Measurements from ENCODE around the gene CHN1.

The CHN1 gene

DNA sequence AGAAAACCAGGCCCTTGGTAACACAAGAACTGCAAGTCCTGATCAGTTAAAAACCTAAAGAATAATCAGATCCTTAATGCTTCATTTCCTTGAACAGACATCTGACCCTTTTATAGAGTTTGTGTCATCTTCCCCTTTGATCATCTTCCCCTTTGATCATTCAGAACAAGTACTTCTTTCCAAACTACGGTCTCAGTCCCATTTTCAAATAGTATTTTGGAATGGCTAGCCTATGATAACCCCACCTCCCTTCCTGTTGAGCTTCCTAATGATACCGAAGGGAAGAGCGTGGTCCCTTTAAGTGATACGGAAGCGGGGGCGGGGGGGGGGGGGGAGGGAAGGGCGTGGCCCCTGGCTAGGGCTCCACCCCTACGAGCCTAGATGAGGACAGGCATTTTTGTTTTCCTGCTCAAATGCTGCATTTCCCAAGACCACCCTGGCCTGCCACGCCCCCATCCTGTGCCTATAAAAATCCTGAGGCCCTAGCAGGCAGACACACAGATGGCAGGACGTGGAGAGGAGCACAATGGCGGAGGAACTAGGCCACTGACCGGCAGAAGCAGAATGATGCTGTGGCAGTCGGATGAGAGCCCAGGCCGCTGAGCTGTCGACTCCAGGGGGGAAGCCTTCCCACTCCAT is 216.8 kb downstream of the CHN1 start:
- DNase-seq (ENCODE audit: low read depth) = peak; percentile 61
- TF ChIP-seq, protein P1, sequence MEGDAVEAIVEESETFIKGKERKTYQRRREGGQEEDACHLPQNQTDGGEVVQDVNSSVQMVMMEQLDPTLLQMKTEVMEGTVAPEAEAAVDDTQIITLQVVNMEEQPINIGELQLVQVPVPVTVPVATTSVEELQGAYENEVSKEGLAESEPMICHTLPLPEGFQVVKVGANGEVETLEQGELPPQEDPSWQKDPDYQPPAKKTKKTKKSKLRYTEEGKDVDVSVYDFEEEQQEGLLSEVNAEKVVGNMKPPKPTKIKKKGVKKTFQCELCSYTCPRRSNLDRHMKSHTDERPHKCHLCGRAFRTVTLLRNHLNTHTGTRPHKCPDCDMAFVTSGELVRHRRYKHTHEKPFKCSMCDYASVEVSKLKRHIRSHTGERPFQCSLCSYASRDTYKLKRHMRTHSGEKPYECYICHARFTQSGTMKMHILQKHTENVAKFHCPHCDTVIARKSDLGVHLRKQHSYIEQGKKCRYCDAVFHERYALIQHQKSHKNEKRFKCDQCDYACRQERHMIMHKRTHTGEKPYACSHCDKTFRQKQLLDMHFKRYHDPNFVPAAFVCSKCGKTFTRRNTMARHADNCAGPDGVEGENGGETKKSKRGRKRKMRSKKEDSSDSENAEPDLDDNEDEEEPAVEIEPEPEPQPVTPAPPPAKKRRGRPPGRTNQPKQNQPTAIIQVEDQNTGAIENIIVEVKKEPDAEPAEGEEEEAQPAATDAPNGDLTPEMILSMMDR (conservative IDR thresholded peaks at IDR 0.05; ENCODE audit: low read depth, low read length) = no peak
- H3K4me3 ChIP-seq (ENCODE audit: low read depth, low read length) = no peak overlapping the region

DNA sequence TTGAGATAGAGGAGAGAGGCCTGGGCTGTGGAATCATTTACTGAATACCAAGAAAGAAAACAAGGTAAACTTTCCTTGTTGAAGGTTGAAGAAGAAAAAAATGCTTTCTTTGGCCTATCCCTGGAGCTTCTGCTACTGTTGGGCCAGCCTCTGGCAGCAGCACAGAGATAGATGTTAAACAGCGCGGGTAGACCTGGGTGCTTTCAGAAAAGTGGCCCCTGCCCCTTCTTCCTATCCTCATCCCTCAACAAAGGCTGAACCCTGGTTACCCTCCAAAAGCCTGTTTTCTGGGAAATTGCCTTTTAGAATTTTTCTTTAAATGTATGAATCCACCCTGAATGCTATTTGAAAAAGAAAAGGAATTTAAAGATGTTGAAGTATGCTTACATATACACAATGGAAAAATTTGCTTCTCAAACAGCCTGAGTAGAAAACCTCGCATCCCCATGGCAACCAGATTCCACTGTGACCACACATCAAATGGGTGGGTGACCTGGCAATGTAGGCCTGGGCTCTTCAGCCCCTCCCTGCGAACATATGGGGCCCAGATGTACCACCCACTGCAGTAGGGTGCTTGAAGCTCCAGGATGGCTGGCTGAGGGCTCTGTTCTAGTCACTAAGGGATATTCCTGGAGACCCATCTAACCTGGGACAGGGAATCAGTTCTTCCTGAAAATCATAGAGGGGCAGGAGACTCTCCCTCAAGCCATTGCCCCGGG is 217.5 kb downstream of the CHN1 start:
- no peak overlapping the region for H3K4me3 ChIP-seq (ENCODE audit: low read depth, low read length)
- DNase-seq (ENCODE audit: low read depth) = peak; percentile 100
- TF ChIP-seq, protein P1 (conservative IDR thresholded peaks at IDR 0.05; ENCODE audit: low read depth, low read length) = no peak

DNA sequence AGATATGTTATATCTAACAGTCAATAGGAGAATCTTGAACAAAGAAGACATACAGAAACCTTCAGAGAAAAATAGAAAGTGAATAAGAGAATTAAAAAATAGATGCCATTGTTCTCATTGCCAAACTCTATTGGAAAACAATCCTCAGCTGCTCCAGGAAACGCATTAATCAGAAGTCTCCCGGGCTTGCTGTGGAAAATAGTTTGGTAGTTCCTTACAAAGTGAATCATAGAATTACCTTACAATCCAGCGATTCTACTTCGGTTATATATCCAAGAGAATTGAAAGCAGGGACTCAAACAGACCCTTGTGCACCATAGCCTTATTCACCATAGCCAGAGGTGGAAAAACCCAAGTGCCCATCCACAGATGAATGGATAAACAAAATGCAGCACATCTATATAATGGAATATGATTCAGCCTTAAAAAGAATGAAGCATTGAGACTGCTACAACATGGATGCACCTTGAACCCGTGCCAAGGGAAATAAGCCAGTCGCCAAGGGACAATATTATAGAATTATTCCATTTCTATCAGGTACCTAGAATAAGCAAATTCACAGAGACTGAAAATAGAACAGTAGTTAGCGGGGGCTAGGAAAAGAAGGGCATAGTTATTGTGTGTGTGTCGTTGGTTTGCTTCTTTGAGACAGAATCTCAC is 219.0 kb downstream of the CHN1 start:
- DNase-seq (ENCODE audit: low read depth) = no peak
- H3K4me3 ChIP-seq (ENCODE audit: low read depth, low read length) = no peak overlapping the region
- TF ChIP-seq, protein P1 (conservative IDR thresholded peaks at IDR 0.05; ENCODE audit: low read depth, low read length) = no peak

DNA sequence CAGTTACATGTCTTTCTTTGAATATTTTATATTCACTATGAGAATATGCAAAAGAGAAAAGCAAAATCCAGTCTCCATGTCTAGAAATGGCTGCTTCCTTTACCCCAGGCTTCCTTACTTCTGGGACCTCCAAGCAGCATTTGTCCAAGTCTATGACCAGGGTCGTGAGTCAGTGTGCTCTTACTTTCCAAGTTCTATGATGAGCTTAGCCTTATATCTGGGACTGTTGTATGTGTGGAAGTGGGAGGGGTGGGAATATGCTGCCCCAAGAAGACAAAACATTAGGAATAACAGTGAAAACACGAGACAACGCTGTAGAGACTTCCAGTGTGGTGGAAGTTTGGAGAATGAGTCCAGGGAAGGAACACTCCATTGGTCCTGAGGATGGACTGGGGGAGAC is 219.7 kb downstream of the CHN1 start:
- TF ChIP-seq, protein P1 (conservative IDR thresholded peaks at IDR 0.05; ENCODE audit: low read depth, low read length) = no peak
- no peak overlapping the region for H3K4me3 ChIP-seq (ENCODE audit: low read depth, low read length)
- no peak for DNase-seq (ENCODE audit: low read depth)

DNA sequence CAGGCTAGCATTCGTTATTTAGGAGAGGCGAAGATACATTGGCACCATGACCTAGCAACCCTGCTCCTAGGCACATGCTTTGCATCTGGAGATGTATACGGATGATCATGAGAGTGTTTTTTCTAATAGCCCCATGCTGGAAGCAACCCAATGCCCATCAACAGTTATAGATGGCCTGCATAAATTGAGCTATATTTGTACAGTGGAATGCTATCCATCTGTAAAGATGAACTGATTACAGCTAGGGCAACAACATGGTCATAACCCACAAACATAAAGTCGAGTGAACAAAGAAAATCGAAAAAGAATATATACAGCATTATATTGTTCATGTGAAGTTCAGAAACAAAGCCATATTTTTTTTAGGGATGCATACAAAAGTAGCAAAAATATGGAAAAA is 220.3 kb downstream of the CHN1 start:
- H3K4me3 ChIP-seq (ENCODE audit: low read depth, low read length) = no peak overlapping the region
- no peak for DNase-seq (ENCODE audit: low read depth)
- TF ChIP-seq, protein P1 (conservative IDR thresholded peaks at IDR 0.05; ENCODE audit: low read depth, low read length) = no peak

DNA sequence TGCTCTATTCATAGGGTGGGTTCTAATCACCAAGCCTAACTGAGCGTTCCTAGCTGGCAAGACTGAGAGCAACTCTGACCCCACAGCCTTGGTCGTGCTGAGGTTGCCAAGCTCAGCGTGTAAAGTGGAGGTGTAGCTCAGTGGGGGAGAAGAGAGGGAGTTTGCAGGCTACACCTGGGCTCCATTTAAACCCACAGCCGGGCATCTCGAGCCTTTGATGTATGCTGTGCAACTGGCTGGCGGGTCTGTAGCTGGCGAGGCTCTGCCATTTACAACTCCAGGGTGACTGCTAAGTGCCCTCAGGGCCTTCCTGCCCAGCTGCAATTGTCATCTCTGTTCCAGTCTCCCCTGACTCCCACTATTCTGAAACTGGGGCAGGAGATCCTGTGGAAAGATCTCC is 220.9 kb downstream of the CHN1 start:
- TF ChIP-seq, protein P1 (conservative IDR thresholded peaks at IDR 0.05; ENCODE audit: low read depth, low read length) = no peak
- no peak overlapping the region for H3K4me3 ChIP-seq (ENCODE audit: low read depth, low read length)
- no peak for DNase-seq (ENCODE audit: low read depth)
